ENCODE measurements around the gene CBR3.
"Not testable (repeated sequence)": the region's sequence is repeated elsewhere in the genome, so short reads cannot be mapped to it uniquely, and the experiment has no call there.

CBR3 gene

GRCh38 chr21:36134803-36135390 is at the start of gene CBR3:
Gene CBR3, plus strand, starts transcription at chr21:36135079. Its CDS starts 114 bp downstream, at chr21:36135193.
- DNase-seq = no peak

DNA sequence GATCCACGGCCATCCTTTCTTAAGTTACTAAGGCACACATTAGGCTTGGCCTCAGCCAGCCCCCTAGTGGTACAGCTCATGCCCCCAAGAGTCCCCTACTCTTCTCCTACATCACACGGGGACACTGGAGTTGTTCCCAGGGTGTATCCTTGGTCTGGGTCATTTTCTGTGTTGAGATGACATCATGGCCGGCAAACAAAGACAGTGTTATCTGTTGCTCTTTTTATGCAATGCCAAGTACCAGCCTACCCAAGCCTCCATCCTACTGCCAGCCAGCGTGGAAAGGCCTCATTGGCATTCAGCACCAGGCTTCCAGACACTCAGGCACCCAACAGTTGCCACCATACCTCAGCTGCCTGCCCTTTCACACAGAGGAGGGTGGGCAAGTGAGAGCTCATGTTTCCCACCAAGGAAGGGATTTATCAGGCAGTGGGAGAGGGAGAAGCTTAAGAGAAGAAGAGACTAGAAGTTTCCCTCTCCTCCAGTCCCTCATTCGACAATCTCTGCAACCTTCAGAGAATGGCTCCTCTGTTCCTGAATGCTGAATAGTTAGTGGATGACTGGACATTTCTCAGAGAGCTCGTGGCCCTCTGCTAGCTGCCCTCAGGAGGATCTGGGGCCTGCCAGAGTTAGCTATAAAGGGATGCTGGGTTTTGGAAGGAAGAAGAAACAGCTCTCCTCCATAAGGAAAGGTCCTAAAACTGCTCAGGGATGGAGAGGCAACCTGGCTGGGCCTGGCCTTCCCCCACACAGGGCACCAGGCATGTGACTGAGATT is 47.3 kb upstream of the CBR3 start:
- DNase-seq = no peak

GRCh38 chr21:36089946-36090345 is 44.9 kb upstream of the CBR3 start:
- DNase-seq = no peak

DNA sequence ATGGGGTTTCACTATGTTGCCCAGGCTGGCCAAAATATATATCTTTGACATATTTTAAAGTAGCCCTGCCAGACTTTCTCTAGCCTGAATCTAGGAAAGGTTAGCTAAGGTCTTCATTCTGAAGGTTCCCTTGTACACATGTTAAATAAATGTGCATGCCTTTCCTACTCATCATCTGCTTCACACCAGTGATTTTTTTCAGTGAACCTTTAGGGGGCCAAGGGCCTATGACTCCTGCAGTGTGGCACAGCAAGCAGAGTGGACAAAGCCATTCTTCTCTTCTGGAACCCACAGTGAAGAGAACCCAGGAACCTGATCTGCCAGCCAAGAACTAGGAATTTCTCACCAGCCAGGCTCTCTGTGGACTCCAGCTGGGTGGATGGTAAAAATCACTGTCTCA is 42.2 kb upstream of the CBR3 start:
- DNase-seq = no peak

DNA sequence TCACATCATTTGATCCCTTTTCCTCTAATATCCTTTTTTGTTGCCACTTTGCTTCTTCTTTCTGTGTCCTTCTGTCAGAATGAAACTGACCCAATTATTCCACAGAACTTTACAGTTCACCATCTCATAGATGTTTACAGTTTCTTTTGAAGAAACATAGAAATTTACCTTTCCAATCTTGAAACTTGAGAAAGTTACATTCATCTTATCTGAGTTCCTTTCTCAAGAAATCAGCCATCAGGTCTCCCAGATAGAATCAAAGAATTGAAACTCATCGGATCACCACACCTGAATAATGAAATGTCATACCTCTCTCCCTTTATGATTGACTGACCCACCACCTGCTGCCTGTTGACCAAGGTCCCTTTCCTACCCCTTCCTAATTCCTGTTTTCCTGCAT is 41.4 kb upstream of the CBR3 start:
- DNase-seq = no peak

- DNase-seq = no peak
Measured at GRCh38 chr21:36096398-36097290, 38.2 kb upstream of the CBR3 start.

- DNase-seq = no peak
Measured at GRCh38 chr21:36097427-36098181, 37.3 kb upstream of the CBR3 start.

DNA sequence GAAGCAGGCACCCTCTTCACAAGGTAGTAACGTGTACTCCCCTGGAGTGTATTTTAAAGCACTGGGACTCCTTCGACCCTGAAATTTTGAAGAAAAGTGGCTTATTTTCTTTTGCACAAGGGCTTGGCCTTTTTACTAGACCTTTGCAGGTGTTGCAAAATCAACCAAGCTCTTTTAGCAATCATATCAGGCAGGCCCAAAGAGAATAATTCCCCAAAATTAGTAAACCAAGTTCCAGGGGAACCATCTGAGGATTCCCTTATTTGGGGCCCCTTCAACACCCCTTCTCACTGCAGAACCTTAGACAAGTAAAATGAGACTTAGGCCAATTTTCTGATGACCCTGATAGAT is 36.7 kb upstream of the CBR3 start:
- DNase-seq = no peak

DNA sequence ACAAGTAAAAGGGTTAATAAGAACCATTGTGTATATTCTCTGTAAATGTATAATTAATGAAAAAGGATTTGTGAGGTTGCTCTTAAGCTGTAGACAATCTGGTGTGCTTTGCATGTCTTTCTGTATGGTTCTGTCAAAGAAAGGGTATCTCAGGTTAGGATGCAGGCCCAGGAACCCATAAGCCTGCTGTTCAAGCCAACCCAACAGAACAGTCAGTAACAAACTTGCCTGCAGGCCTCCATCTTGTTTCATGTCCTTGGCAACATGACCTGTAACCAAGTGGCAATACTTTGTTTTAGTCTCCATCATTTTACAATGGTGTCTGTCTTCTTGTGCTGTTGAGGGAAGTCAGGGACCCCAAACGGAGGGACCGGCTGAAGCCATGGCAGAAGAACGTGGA is 35.9 kb upstream of the CBR3 start:
- no peak for DNase-seq

- DNase-seq = not testable (repeated sequence)
Measured at GRCh38 chr21:36099695-36100211, 35.1 kb upstream of the CBR3 start.

GRCh38 chr21:36100971-36101641 is 33.8 kb upstream of the CBR3 start:
- DNase-seq = no peak

GRCh38 chr21:36103434-36103833 is 31.4 kb upstream of the CBR3 start:
- no peak for DNase-seq

DNA sequence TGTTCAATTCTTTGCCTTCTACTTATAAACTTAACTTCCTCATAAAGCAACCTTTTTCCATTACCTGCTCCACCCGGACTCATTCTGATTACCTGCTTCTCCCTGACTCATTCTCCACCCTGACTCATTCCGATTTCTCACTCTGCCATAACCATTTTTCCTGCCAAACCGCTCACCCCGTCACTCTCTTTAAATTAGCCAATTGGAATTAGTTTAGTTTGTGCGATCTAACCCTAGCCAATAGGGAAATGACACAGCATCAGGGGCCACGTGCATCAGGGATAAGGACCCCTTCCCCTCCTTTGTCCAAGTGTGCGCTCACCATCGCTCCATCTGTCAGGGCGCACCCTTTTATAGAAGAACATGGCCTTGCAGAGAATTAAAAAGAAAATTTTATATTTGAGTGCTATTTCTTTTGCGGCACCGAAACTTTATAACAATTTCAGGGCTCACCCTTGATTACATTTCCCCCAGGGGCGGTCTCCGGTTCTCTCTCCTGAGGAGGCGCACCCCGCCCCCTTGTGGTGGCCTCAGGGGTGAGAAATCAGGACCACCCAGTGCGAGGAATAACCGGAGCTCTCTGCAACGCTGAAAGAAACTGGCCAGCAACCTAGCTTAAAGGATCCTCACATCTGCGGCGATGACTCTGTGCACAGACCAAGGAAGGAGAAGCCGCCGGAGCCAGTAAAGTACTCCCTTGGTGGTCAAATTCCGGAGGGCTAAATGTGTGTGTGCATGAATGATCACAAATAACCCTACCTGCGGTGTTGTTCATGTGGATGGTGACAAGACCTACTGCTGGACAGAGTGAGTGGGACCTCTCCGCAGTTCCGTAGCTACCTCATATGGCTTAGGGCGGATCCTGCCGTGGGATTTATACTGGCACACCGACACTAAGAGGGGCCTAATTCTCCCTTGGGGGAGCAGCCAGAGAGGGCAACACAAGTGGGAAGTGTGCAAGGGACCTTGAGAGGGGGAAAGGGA is 30.3 kb upstream of the CBR3 start:
- no peak for DNase-seq

DNA sequence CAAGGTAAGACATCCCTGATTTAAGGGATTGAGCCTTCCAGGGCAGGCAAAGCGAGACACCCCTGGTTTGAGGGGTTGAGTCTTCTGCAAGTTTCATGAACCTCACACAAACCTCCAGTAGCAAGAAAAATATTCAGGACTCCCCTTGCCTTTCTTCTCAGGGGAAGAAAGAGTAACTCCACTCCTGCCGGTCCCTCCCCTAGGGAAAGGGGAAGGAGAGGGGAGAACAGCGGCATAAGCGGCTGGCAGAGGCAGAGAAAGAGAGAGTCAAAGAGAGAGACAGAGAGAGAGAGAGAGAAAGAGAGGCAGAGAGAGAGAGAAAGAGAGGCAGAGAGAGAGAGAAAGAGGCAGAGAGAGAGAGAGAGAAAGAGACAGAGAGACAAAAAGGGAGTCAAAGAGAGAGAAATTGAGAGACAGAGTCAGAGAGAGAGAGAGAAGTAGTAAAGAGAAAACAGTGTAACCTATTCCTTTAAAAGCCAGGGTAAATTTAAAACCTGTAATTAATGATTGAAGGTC is 29.5 kb upstream of the CBR3 start:
- no peak for DNase-seq

DNA sequence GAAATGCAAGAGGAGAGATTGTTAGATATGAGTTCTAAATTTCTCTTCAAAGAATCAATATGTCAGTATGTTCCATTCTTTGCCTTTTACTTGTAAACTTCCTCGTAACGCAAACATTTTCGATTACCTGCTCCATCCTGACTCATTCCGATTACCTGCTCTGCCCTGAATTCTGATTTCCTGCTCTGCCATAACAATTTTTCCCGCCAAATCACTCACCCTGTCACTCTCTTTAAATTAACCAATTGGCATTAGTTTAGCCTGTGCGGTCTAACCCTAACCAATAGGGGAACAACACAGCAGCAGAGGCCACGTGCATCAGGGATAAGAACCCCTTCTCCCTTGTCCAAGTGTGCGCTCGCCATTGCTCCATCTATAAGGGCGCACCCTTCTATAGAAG is 25.0 kb upstream of the CBR3 start:
- DNase-seq = no peak

DNA sequence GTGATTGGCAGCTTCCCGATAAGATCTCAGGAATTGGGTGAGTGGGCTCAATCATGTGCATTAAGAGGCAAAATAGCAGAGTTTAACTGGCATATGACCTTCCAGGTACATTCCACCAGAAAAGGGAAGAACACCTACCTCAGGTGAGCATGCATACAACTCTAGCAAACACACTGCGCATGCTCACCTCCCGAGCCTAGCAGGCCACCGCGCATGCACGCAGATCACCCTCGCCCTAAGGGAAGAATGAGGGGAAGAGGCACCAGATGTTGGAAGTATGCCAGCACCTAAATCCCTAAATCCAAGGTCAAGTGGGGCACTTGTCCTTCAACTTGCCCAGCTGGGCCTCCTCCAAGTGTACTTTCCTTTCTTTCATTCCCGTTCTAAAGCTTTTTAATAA is 23.6 kb upstream of the CBR3 start:
- DNase-seq = no peak

- DNase-seq = no peak
Measured at GRCh38 chr21:36113647-36114428, 21.0 kb upstream of the CBR3 start.

DNA sequence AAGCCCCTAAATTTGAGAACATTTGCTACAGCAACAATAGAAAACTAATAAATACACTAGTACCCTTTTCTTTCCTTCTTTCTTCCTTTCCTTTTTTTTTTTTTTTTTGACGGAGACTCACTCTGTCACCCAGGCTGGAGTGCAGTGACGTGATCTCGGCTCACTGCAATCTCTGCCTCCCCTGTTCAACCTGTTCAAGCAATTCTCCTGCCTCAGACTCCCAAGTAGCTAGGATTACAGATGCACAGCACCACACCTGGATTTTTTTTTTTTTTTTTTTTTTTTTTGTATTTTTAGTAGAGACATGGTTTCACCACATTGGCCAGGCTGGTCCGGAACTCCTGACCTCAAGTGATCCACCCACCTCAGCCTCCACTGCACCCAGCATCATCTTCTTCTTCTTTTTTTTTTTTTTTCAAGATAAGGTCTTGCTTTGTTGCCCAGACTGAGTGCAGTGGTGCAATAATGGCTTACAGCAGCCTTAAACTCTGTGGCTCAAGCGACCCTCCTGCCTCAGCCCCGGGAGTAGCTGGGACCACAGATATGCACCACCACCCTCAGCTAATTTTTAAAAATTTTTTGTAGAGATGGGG is 19.6 kb upstream of the CBR3 start:
- DNase-seq = peak; percentile 27

GRCh38 chr21:36117286-36117741 is 17.6 kb upstream of the CBR3 start:
- no peak for DNase-seq

All from GF-D8 (cell line).